SH-SY5Y (cell line): ENCODE results near the gene FAM241A.

Experiments
- GATA2 ChIP-seq: IDR thresholded peaks from 2 replicates; pipeline ENCODE4 v1.6.1; 2011; ENCODE audit warnings: mild to moderate bottlenecking, low read depth, low read length
- GATA3 ChIP-seq: IDR thresholded peaks from 2 replicates; pipeline ENCODE4 v1.6.1; 2011; ENCODE audit warnings: low read depth, mild to moderate bottlenecking, low read length, moderate library complexity

DNA sequence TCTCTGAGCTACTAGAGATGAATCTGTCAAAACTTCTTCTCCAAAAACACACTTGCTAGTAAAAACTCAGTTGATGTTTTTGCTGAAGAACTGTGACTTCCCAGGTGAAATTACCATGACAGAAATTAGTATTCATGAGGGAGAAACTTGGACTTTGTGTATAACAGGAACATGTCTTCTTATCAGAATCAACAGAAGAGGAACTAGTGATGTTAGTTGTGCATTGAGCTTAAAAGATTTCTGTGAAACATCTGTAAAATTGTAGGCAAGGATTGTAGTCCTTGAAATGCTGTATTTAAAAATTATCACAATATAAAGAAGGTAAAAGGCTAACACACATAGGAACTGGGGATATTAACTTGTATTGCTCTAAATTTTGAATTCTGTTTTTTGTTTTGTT lies 11.3 kb downstream of the FAM241A start:
- TF ChIP-seq GATA2, result no peak
- TF ChIP-seq GATA3, result no peak
